Measurements from ENCODE around the gene LRRC47.
A peak's percentile ranks its signal among the peaks of the same experiment; 100 is the strongest.

LRRC47 gene

GRCh38 chr1:3774276-3774945, 21.9 kb downstream of the LRRC47 start:
- H3K4me3 ChIP-seq: no peak overlapping the region
- intact Hi-C loops (cut with DNase I; ENCODE audit: low total_unique reads): no loop called here
- no peak for TF ChIP-seq CTCF (IDR thresholded peaks at IDR 0.05)
- peaks cover 3 to 47% (median 22%) of the 10 kb centered on the region in 4 donors for H3K4me1 ChIP-seq
- H3K36me3 ChIP-seq: peaks cover under 1 to 11% (median 8%) of the 10 kb centered on the region in 3 donors
- H3K27ac ChIP-seq: peak overlapping the region in 1 of 2 donors; percentile 83
- no peaks in the 10 kb centered on the region for H3K9me3 ChIP-seq
- peaks cover 0 to 3% of the 10 kb centered on the region in 2 donors for H3K27me3 ChIP-seq
- DNase-seq: no peak

- no peak for TF ChIP-seq CTCF (IDR thresholded peaks at IDR 0.05)
- Histone ChIP-seq H3K27me3 (peaks cover 0 to 5% of the 10 kb centered on the region in 2 donors), H3K4me1 (peaks cover 3 to 47% (median 22%) of the 10 kb centered on the region in 4 donors), H3K9me3 (no peaks in the 10 kb centered on the region), H3K4me3 (no peak overlapping the region), H3K36me3 (peaks cover 0 to 4% (median 1%) of the 10 kb centered on the region in 3 donors), H3K27ac (peak overlapping the region; percentile 82 to 83)
- intact Hi-C loops (cut with DNase I; ENCODE audit: low total_unique reads): no loop called here
- no peak for DNase-seq
Observed at GRCh38 chr1:3773572-3774275, 22.6 kb downstream of the LRRC47 start.

GRCh38 chr1:3772715-3773571, 23.4 kb downstream of the LRRC47 start, which contains the start of gene SMIM1:
Gene SMIM1 (plus strand): TSS chr1:3772749. CDS start chr1:3775374, 2,625 bp downstream.
- DNase-seq: no peak
- H3K4me1 ChIP-seq: peaks cover 3 to 47% (median 22%) of the 10 kb centered on the region in 4 donors
- peak within 1 kb of the TSS; percentile 60 to 65 for H3K4me3 ChIP-seq
- peak within 1 kb of the TSS; percentile 82 to 83 for H3K27ac ChIP-seq
- no peak for TF ChIP-seq CTCF (IDR thresholded peaks at IDR 0.05)
- intact Hi-C loops (cut with DNase I; ENCODE audit: low total_unique reads): no loop called here
- H3K9me3 ChIP-seq: no peaks in the 10 kb centered on the region
- peaks cover 0 to 8% of the 10 kb centered on the region in 2 donors for H3K27me3 ChIP-seq
- no peaks in the 10 kb centered on the region for H3K36me3 ChIP-seq

GRCh38 chr1:3772027-3772714, 24.1 kb downstream of the LRRC47 start:
- intact Hi-C loops (cut with DNase I; ENCODE audit: low total_unique reads): no loop called here
- peaks cover 0 to 13% of the 10 kb centered on the region in 2 donors for H3K27me3 ChIP-seq
- peaks cover 3 to 47% (median 22%) of the 10 kb centered on the region in 4 donors for H3K4me1 ChIP-seq
- DNase-seq: peak; percentile 87 to 93
- H3K4me3 ChIP-seq: peak overlapping the region; percentile 60 to 65
- TF ChIP-seq CTCF (IDR thresholded peaks at IDR 0.05): no peak
- H3K9me3 ChIP-seq: no peaks in the 10 kb centered on the region
- no peaks in the 10 kb centered on the region for H3K36me3 ChIP-seq
- peak overlapping the region; percentile 82 to 83 for H3K27ac ChIP-seq

All from tibial artery (tissue), 4 donors.